HG03066 (cell line): ENCODE data around the gene PMPCA.
"Not testable (repeated sequence)": the region's sequence is repeated elsewhere in the genome, so short reads cannot be mapped to it uniquely, and the experiment has no call there.

ENCODE experiments used
- ATAC-seq: cut with Tn5 transposase; IDR thresholded peaks from one replicate; pipeline ENCODE4 v1.9.1; 2021; ENCODE audit warnings: low read depth; ENCODE audit not compliant: unreplicated experiment

Gene PMPCA

GRCh38 chr9:136392538-136393449, 17.7 kb upstream of the PMPCA start:
- no peak for ATAC-seq

DNA sequence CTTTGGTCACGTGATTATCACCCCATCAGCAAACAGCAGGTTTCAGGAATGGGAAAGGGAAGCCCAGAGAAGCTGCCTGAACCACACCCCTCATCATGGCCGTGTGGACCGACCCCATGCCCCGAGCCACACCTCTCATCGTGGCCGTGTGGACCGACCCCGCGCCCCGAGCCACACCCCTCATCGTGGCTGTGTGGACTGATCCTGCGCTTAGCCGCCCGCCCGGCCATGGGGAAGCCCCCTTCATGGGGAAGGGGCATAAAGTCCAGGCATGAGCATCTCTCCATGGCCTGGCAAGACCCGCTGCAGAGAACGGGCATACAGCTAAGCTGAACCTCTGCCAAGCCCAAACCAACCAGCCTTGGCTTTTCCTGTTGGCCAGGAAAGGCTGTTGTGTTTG, 16.9 kb upstream of the PMPCA start:
- no peak for ATAC-seq

DNA sequence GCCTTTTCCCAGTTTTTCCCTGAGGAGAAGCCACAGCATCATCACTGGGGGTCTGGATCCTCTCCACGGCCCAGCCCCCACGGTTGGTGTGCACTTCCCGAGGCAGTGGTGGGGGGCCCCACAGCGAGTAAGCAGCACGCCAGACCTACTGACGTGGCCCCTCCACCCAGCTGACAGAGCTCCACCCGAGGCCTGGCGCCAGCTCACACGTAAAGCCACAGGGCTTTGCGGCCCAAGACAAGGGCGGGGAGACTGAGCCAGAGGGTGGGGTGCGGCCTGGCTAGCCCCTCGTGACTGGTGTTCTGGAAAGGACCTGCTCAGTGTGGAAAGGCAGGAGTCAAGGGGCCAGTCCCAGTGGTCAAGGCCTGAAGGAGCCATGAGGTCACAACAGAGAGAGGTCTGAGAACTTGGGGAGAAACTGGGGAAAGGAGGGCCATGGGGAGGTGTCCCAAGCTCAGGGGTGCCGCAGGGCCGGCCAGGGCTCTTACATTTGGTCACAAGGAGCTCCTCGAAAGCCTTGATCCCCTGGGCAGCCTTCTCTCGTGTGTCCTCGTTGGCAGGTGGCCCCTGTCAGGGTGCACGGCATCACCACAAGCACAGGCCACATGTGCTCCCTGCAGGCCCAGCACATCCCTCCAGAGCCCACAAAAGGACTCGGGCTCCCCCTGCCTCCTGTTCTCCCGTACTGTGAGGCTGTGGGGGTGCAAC, 16.0 kb upstream of the PMPCA start:
- ATAC-seq = no peak

DNA sequence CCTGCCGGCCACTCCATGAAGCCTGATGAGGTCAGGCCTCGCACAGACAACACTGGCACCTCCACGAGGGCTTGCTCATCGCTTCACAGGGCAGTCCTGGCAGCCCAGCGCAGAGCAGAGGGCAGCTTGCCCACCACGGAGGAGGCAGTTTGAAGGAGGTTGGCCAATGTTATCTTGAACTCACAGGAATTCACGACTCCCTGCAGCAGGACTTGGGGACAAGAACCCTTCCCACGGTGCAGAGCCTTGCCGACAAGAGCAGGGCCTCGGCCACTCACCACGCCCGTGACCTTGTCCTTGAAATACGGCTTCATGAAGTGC, 15.5 kb upstream of the PMPCA start:
- no peak for ATAC-seq

DNA sequence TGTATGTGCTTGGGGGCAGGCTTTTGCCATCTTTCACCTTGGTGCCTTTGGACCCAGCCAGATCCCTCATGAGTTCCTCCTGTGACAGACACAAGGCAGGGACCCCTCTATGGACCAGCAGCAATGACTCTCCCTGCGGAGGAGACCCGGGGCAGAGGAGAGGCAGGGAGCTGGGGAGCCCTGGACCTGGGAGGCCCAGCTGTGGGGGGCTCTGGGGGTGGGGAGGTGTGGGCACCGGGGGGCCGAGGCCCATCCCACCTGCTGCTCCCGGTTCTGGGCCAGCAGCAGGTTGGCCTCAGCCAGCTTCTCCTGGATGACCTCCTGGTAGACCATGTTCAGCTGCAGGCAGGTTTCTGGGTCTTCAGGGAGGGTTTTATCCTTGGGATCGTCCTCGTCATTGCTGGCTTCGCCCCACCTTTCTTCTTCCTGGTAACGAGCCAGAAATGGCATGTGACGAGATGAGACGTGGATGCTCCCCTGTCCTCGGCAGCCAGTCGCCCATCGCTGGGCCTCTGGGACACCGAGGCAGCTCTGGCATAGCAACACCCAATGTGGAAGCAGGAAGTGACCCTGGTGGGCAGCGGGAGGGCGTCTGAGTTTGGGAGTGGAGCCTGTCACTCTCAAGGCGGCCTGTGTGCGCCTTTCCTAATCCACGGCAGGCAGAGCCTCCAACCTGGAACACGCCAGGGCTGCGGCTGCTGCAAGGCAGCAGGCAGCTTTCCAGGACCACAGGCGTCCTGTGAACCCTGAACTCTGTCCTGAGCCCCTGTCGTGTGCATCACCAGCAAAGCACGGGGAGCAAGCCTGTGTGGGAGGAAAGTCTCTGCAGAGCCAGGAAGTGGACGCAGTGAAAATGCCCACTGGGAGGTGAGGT, 14.9 kb upstream of the PMPCA start:
- no peak for ATAC-seq

DNA sequence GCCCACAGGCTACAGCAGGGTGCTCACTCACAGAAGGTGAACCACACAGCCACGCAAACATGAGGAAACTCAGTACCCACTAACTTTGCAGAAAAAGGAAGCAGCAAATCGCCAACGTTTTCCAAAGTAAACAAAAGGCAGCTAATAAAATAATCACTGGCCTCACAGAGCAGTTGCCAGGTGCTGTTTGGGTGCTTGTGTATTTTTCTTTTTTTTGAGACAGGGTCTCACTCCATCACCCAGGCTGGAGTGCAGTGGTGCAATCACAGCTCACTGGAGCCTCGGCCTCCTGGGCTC, 14.3 kb upstream of the PMPCA start:
- no peak for ATAC-seq

GRCh38 chr9:136397643-136398042, 12.8 kb upstream of the PMPCA start:
- no peak for ATAC-seq

DNA sequence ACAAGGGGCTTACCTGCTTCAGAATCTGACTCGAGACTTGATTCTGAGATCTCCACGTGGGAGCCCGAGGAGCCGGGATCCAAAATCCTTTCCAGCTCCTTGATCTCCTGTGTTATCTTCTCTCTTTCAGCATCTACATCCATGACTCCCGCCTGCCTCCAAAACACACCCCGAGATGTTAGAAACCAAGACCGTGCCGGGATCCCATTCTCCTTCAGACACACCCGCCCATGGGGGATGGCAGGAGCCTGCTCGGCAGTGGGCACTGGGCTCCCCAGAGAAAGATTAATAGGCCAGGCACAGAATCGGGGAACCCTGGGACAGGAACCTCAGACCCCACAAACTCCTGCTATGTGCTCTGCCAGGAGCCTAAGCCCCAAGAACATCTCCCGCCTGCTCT, 12.2 kb upstream of the PMPCA start:
- no peak for ATAC-seq

DNA sequence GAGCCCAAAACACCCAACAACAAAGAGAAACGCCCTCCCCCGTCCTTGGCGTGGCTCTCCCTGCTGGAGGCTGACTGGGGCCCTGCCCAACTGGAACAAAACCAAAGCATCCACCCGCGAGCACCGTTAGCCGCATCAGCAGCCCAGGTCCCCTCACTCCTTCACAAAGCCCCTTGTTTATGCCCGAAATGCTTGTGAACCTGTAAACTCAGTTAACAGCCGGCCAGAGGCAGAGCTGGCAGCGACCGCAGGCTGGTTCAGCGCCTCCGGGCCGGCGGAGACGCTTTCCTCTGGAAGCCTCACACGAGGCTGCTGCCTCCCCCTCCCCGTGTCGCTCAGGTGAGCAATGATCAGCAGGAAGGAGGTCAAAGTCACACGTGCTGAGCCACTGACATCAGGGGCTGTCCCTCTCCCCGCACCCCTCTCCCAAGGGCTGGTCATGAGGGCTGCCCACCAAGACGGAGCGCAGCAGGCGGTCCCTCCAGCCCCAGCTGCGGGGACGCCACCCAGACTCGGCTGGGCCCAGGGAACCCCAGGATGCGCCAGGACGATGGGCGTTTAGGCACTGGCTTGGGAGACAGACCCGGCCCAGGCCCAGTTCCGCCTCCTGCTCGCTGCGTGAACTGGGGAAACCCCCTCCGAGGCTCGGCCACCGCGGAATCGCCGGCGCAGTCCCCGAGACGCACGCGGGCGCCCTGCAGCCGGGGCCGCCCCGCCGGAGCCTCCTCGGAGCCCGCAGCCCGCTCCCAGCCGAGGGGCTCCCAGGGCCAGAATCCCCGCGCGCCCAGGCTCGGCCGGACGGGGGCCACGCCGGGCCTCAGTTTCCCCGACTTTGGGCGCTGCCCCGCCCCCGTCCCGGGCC, 11.1 kb upstream of the PMPCA start:
- ATAC-seq = peak; percentile 27

- ATAC-seq = peak; percentile 65
Measured at GRCh38 chr9:136400038-136400834, 10.2 kb upstream of the PMPCA start, which contains the start of gene SNAPC4. Gene SNAPC4, minus strand, starts transcription at chr9:136400170. Its CDS starts 1,742 bp downstream, at chr9:136398428.

DNA sequence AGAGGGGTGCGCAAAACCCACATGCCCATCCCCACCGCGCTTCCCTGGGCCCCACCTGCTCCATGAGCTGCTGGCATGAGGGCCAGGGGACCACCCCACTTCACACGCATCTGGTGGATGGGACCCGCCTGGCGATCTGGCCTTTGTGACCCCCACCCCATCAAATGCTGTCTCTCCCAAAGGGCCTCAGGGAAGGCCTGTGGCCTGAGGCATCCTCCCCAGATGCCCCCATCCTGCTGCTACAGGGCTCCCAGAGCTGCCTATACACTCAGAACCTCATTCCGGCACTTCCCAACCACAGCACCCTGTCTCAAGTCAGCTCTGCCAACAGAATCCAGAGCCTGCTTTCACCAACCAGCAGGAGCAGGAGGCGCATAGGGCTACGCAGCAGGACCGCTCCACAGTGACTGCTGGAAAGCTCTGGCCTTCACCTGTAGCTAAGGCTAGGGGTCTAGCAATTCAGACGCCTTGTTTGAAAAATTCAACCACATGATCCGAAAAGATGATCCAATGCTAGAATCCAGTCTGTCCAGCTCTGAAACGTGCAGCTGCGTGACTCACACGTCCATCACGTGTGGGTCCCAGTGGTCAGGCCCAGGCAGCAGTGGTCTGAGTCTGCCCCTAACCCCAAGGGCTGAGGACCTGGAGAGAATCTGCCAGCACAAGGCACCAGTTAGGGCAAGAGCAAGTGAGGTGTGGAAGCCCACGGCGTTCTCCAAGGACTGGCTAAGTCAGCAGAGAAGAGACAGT, 9.1 kb upstream of the PMPCA start:
- no peak for ATAC-seq

GRCh38 chr9:136402067-136402466, 8.4 kb upstream of the PMPCA start:
- ATAC-seq = no peak

DNA sequence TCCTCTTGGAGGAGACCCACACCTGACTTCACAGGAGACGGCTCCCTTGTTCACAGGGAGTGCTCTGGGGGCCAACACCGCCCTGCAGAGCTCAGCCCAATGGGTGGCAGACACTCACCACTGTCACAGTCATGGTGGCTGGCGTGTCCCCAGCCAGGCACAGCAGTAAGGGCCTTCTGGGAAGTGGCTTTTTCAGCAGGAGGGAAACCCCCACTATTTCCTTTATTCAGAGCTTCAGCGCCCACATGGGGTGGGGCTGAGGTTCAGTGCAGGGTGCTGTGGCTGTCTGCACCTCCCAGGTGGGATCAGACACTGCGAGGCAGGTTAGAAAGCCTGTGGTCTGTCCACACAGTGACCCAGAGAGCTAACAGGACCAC, 6.9 kb upstream of the PMPCA start:
- no peak for ATAC-seq

DNA sequence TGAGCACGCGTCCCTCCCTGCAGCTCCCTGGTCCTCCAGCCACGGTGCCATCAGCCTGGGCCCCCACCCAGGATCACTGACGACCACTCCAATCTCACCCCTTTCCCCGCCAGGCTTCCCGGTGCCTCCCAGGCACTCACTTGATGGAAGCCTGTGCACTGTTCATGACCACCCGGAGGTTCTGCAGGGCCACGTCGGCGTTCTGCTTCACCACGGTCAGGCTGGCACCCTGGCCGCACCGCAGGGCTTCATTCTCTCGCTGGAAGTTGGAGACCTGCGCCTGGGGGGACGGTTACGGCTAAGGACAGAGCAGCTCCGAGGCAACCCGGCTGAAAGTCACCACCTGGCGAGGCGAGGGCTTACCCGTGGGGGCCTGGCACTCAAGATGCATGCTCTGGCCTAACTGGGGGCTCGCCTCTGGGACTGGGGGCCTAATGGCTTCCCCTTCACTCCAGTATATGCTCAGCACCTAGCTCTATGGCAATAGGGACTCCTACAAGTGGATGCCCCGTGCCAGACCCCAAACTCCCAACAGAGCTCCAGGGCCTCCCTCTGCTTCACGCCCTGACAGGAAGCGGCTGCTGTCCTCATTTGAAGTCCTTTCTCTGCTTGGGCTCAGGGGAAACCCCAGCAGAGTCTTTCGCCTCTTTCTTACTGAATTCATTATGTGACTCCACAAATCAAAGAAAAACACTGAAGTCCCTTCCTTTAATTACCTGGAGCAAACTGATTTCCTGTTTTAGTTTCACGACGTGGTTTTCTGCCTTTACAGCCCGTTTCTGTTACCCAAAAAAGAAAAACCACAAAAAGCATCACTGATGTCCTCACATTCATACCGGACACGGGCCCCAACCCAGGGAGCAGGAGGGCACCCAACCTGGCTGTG, 6.3 kb upstream of the PMPCA start:
- no peak for ATAC-seq

GRCh38 chr9:136404801-136405136, 5.7 kb upstream of the PMPCA start:
- no peak for ATAC-seq

- ATAC-seq = no peak
Measured at GRCh38 chr9:136405481-136405880, 5.0 kb upstream of the PMPCA start.

DNA sequence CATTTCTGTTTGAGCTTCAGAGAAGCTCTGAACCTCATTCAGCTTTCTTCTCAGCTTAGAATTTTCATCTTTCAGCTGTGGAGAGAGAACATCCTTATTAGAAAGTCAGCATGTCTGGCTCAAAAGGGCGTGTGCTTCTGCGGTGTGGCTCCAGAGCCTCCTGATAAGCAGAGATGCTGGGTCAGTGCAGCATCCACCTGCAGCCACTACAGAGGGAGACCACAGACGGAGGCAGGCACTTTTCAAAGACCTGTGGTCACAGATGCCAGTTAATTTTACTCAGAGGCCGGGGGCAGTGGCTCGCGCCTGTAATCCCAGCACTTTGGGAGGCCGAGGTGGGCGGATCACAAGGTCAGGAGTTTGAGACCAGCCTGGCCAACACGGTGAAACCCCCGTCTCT, 4.6 kb upstream of the PMPCA start:
- ATAC-seq = not testable (repeated sequence)

GRCh38 chr9:136407061-136407460, 3.4 kb upstream of the PMPCA start:
- not testable (repeated sequence) for ATAC-seq
